Brain microvascular endothelial cell (primary cell): Measurements from ENCODE around the gene HOMER2.

ENCODE experiments used
- DNase-seq: peaks from one replicate; pipeline ENCODE4 v3.0.0-alpha.2; 2020
- H3K27ac ChIP-seq: fragments of 250-450 bp; sonication (Bioruptor Pico); 2 replicates; pipeline ENCODE4 v1.5.1; 2020; ENCODE audit warnings: mild to moderate bottlenecking, moderate library complexity
- H3K27me3 ChIP-seq: fragments of 250-450 bp; sonication (Bioruptor Pico); replicated peaks from 2 replicates; pipeline ENCODE4 v1.5.1; 2020; ENCODE audit warnings: mild to moderate bottlenecking
- H3K36me3 ChIP-seq: fragments of 250-450 bp; sonication (Bioruptor Pico); replicated peaks from 2 replicates; pipeline ENCODE4 v1.5.1; 2020; ENCODE audit warnings: mild to moderate bottlenecking
- H3K4me3 ChIP-seq: 2 replicates; pipeline ENCODE4 v1.5.1; 2011; ENCODE audit warnings: low read depth, mild to moderate bottlenecking, control low read depth, low read length, moderate library complexity
- CTCF ChIP-seq: IDR thresholded peaks from 2 replicates; pipeline ENCODE4 v1.5.1; 2011; ENCODE audit warnings: low read depth, mild to moderate bottlenecking, moderate library complexity, low read length, control low read depth, inconsistent platforms; ENCODE audit errors: missing control alignments
- in situ Hi-C: cut with HindIII; loops from 2 replicates; pipeline ENCODE4 v1.10.0; 2017; ENCODE audit warnings: low sequenced_read_pairs, low pct_ligation_motif_present

The HOMER2 gene

GRCh38 chr15:82934100-82934880, 18.2 kb downstream of the HOMER2 start:
- H3K4me3 ChIP-seq = no peak overlapping the region
- no peaks in the 10 kb centered on the region for H3K36me3 ChIP-seq
- no peaks in the 10 kb centered on the region for H3K27me3 ChIP-seq
- no peak for TF ChIP-seq CTCF
- DNase-seq = no peak
- in situ Hi-C loops = no loop called here
- H3K27ac ChIP-seq = no peak overlapping the region

- H3K27ac ChIP-seq = no peak overlapping the region
- no peaks in the 10 kb centered on the region for H3K36me3 ChIP-seq
- H3K4me3 ChIP-seq = no peak overlapping the region
- in situ Hi-C loops = no loop called here
- H3K27me3 ChIP-seq = no peaks in the 10 kb centered on the region
- TF ChIP-seq CTCF = no peak
- no peak for DNase-seq
These were observed 18.9 kb downstream of the HOMER2 start for GRCh38 chr15:82933576-82933975.

- DNase-seq = no peak
- Histone ChIP-seq H3K27me3 (no peaks in the 10 kb centered on the region), H3K4me3 (no peak overlapping the region), H3K36me3 (no peaks in the 10 kb centered on the region), H3K27ac (no peak overlapping the region)
- TF ChIP-seq CTCF = no peak
- in situ Hi-C loops = no loop called here
These were observed 21.3 kb downstream of the HOMER2 start for GRCh38 chr15:82931221-82931620.

GRCh38 chr15:82930461-82930860, 22.1 kb downstream of the HOMER2 start:
- DNase-seq = no peak
- Histone ChIP-seq H3K27ac (no peak overlapping the region), H3K27me3 (no peaks in the 10 kb centered on the region), H3K36me3 (no peaks in the 10 kb centered on the region), H3K4me3 (no peak overlapping the region)
- in situ Hi-C loops = no loop called here
- TF ChIP-seq CTCF = no peak

GRCh38 chr15:82928711-82929110, 23.8 kb downstream of the HOMER2 start:
- DNase-seq = no peak
- Histone ChIP-seq H3K27me3 (no peaks in the 10 kb centered on the region), H3K4me3 (no peak overlapping the region), H3K36me3 (no peaks in the 10 kb centered on the region), H3K27ac (no peak overlapping the region)
- TF ChIP-seq CTCF = no peak
- in situ Hi-C loops = no loop called here

- in situ Hi-C loops = no loop called here
- no peak for DNase-seq
- no peaks in the 10 kb centered on the region for H3K27me3 ChIP-seq
- H3K36me3 ChIP-seq = no peaks in the 10 kb centered on the region
- no peak overlapping the region for H3K4me3 ChIP-seq
- TF ChIP-seq CTCF = no peak
- H3K27ac ChIP-seq = no peak overlapping the region
These were observed 28.8 kb downstream of the HOMER2 start for GRCh38 chr15:82923744-82924143.
